ENCODE data around the gene ZBTB20.

DNA sequence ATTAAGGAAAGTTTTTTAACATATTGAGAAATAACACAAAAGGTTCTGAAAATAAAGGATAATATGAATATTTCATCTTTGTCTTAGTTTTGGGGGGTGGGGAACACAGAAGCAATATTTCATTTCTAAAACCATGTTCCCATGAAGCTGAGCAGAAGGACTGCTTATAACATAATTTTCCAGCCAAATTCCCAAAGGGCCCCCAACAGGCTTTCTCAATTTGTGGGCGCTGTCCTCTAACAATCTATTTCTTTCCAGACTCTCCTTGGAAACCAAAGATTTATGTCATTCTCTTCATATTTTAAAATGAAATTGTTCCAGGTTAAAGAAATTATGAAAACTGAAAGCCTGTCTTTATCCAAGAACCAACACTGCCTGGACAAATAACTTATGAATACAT is 273.5 kb downstream of the ZBTB20 start:
- TF ChIP-seq POLR2A (IDR thresholded peaks at IDR 0.05) (no peak), POLR2AphosphoS5 (IDR thresholded peaks at IDR 0.05) (no peak)
- TF ChIP-seq, protein P1, sequence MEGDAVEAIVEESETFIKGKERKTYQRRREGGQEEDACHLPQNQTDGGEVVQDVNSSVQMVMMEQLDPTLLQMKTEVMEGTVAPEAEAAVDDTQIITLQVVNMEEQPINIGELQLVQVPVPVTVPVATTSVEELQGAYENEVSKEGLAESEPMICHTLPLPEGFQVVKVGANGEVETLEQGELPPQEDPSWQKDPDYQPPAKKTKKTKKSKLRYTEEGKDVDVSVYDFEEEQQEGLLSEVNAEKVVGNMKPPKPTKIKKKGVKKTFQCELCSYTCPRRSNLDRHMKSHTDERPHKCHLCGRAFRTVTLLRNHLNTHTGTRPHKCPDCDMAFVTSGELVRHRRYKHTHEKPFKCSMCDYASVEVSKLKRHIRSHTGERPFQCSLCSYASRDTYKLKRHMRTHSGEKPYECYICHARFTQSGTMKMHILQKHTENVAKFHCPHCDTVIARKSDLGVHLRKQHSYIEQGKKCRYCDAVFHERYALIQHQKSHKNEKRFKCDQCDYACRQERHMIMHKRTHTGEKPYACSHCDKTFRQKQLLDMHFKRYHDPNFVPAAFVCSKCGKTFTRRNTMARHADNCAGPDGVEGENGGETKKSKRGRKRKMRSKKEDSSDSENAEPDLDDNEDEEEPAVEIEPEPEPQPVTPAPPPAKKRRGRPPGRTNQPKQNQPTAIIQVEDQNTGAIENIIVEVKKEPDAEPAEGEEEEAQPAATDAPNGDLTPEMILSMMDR (IDR thresholded peaks at IDR 0.05), result no peak

Measured in stomach (tissue), 4 donors.